Measurements from ENCODE around the gene SALL1. TPM values are rescaled to one million over a fixed set of nuclear protein-coding genes. Genes with fewer than 3 reads are reported as not detected.

SALL1 gene
- total and polyA plus RNA-seq, 9 of the 15 experiments (the other 6 are each of a cell fraction or from before 2014, with no cell fraction given), result not detected

- TF ChIP-seq BRD9 (IDR thresholded peaks at IDR 0.05; ENCODE audit: low read depth, partially characterized antibody) (no peak), OTX1 (CRISPR knock-in tag; IDR thresholded peaks at IDR 0.05) (no peak), ZNF445 (CRISPR knock-in tag; IDR thresholded peaks at IDR 0.05; ENCODE audit: low read depth) (no peak), ADNP (tag; IDR thresholded peaks at IDR 0.05) (no peak), KLF6 (CRISPR knock-in tag; IDR thresholded peaks at IDR 0.05; ENCODE audit: borderline replicate concordance) (no peak), ZNF24 (IDR thresholded peaks at IDR 0.05) (no peak), ZNF133 (CRISPR knock-in tag; IDR thresholded peaks at IDR 0.05) (no peak), ZNF23 (CRISPR knock-in tag; IDR thresholded peaks at IDR 0.05) (no peak), XRCC3 (IDR thresholded peaks at IDR 0.05) (no peak), GTF2E2 (tag; IDR thresholded peaks at IDR 0.05) (no peak)
Observed at GRCh38 chr16:51109173-51109572, 41.9 kb downstream of the SALL1 start (continued).

DNA sequence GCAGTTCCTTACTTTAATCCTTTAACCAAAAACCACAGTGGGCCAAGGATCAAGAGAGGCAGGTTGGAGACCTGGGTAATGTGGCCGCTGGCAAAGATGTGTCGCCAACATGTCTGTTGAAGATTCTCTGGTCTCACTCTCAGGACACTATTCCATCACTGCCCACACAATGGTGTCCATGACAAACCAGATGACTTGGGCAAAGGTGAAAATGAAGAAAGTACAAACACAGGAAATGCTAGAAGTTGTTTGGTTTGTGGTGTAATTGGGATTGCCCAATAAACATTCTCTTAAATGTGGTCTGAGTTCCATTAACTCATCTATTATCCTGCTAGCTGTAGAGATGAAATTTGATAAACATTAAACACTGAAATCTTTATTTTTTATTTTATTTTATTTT, 43.3 kb downstream of the SALL1 start:
- no peak overlapping the region for H3K4me2 ChIP-seq (ENCODE audit: insufficient read depth, low read length)
- TF ChIP-seq MAFF (IDR thresholded peaks at IDR 0.05; ENCODE audit: low read length), result no peak
- TF ChIP-seq ZNF436 (CRISPR knock-in tag; IDR thresholded peaks at IDR 0.05), result no peak
- TF ChIP-seq TAL1 (IDR thresholded peaks at IDR 0.05), result no peak
- no peak for TF ChIP-seq PRPF4 (IDR thresholded peaks at IDR 0.05; ENCODE audit: insufficient read depth, low read depth, low read length, poor library complexity, severe bottlenecking)
- no peak for TF ChIP-seq ZBTB5 (IDR thresholded peaks at IDR 0.05)
- TF ChIP-seq SUPT5H (IDR thresholded peaks at IDR 0.05), result no peak
- TF ChIP-seq, protein P1, sequence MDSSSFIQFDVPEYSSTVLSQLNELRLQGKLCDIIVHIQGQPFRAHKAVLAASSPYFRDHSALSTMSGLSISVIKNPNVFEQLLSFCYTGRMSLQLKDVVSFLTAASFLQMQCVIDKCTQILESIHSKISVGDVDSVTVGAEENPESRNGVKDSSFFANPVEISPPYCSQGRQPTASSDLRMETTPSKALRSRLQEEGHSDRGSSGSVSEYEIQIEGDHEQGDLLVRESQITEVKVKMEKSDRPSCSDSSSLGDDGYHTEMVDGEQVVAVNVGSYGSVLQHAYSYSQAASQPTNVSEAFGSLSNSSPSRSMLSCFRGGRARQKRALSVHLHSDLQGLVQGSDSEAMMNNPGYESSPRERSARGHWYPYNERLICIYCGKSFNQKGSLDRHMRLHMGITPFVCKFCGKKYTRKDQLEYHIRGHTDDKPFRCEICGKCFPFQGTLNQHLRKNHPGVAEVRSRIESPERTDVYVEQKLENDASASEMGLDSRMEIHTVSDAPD (CRISPR knock-in tag; IDR thresholded peaks at IDR 0.05), result no peak
- 0% methylated on average over 2 of the region's 2 CpGs for WGBS (ENCODE audit: insufficient coverage, low coverage, missing lambda C conversion rate)
- no peak overlapping the region for H3K4me3 ChIP-seq
- H3K79me2 ChIP-seq (ENCODE audit: control insufficient read depth, insufficient read depth, low read length), result no peaks in the 10 kb centered on the region
- H3K4me1 ChIP-seq (replicated peaks in 1 of 2; ENCODE audit: control insufficient read depth in 2 of 2, insufficient read depth in 2 of 2, low read length in 2 of 2), result no peaks in the 10 kb centered on the region
- no peak overlapping the region for H3K27ac ChIP-seq (ENCODE audit: extremely low read depth, low read depth, low read length)
- H3K36me3 ChIP-seq (ENCODE audit: control insufficient read depth, insufficient read depth, low read length), result no peaks in the 10 kb centered on the region
- H2AFZ ChIP-seq (ENCODE audit: low read depth, low read length), result no peak overlapping the region
- ChIA-PET POLR2A (no interaction called here), CTCF (ENCODE audit: low intra/inter-chr PET ratio) (no interaction called here)
- H3K9ac ChIP-seq (ENCODE audit: insufficient read depth in 1 of 2, low read depth in 2 of 2, low read length in 2 of 2), result no peak overlapping the region
- H3K27me3 ChIP-seq (ENCODE audit: control insufficient read depth in 2 of 2, insufficient read depth in 2 of 2, low read length in 2 of 2), result no peaks in the 10 kb centered on the region
- BruUV-seq (replicated peaks), result no TSS peak
- no peaks in the 10 kb centered on the region for H3K9me3 ChIP-seq (replicated peaks; ENCODE audit: control insufficient read depth, insufficient read depth, low read depth, low read length)
- DNase-seq (ENCODE audit: extremely low read depth in 1 of 4, low spot score in 3 of 4), result no peak
- in situ Hi-C loops (cut with MboI) (no loop called here), intact Hi-C loops (cut with micrococcal nuclease) (no loop called here)
- no peak for ATAC-seq
- FAIRE-seq, result no peak
- no peaks in the 10 kb centered on the region for H3K9me1 ChIP-seq (ENCODE audit: control insufficient read depth, insufficient read depth, low read length)
- H4K20me1 ChIP-seq (replicated peaks; ENCODE audit: control insufficient read depth, insufficient read depth, low read length), result no peaks in the 10 kb centered on the region; the same call in 1 of the 2 replicates

All from K562 (cell line).